Measurements from ENCODE around the gene ADAM11.

ADAM11 gene

GRCh38 chr17:44759086-44759915, 513 bp downstream of the ADAM11 start:
- peak; percentile 15; the same call in 1 of the 2 replicates for TF ChIP-seq CTCF (IDR thresholded peaks at IDR 0.05; ENCODE audit: low read depth, low read length)
- H3K4me3 ChIP-seq (ENCODE audit: low read depth, low read length) = peak overlapping the region; percentile 45

- TF ChIP-seq CTCF (IDR thresholded peaks at IDR 0.05; ENCODE audit: low read depth, low read length) = no peak
- H3K4me3 ChIP-seq (ENCODE audit: low read depth, low read length) = no peak overlapping the region
Measured at GRCh38 chr17:44759916-44760243, 1.1 kb downstream of the ADAM11 start.

GRCh38 chr17:44760474-44761308, 1.9 kb downstream of the ADAM11 start:
- H3K4me3 ChIP-seq (ENCODE audit: low read depth, low read length) = no peak overlapping the region
- no peak for TF ChIP-seq CTCF (IDR thresholded peaks at IDR 0.05; ENCODE audit: low read depth, low read length)

GRCh38 chr17:44761932-44762810, 3.4 kb downstream of the ADAM11 start:
- no peak for TF ChIP-seq CTCF (IDR thresholded peaks at IDR 0.05; ENCODE audit: low read depth, low read length)

GRCh38 chr17:44763170-44763569, 4.4 kb downstream of the ADAM11 start:
- H3K4me3 ChIP-seq (ENCODE audit: low read depth, low read length) = no peak overlapping the region
- no peak for TF ChIP-seq CTCF (IDR thresholded peaks at IDR 0.05; ENCODE audit: low read depth, low read length)

More at GRCh38 chr17:44761932-44762810, 3.4 kb downstream of the ADAM11 start:
- no peak overlapping the region for H3K4me3 ChIP-seq (ENCODE audit: low read depth, low read length)

GRCh38 chr17:44765965-44766364, 7.2 kb downstream of the ADAM11 start:
- TF ChIP-seq CTCF (IDR thresholded peaks at IDR 0.05; ENCODE audit: low read depth, low read length) = no peak
- H3K4me3 ChIP-seq (ENCODE audit: low read depth, low read length) = no peak overlapping the region

Data from WI38 (cell line).